ENCODE measurements around the gene TMIGD3. TPM values are rescaled to one million over a fixed set of nuclear protein-coding genes. Genes with fewer than 3 reads are reported as not detected.

The TMIGD3 gene
- total RNA-seq, 2 experiments from 2014 or later, result not detected

DNA sequence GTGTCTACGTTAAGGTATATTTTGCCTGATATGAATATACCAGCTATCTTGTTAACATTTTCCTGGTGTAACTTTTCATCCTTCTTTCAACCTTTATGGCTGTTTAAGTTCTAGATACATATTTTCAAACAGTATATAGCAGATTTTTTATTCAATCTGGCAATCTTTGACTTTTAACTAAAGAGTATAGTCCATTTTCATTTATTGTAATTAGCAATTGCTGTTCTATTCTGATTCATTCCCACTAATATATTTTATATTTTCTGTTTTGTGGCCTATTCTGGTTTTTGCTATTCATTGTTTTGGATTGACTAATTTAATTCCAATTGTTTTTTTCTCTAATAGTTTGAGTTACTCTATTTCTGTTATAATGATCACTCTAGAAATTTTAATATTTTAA lies 37.0 kb downstream of the TMIGD3 start:
- Histone ChIP-seq H3K27me3 (ENCODE audit: control insufficient read depth in 1 of 2, insufficient read depth in 2 of 2, low read length in 2 of 2) (no peaks in the 10 kb centered on the region), H3K9me3 (ENCODE audit: control insufficient read depth in 1 of 2, insufficient read depth in 1 of 2, low read length in 2 of 2) (no peaks in the 10 kb centered on the region), H3K4me3 (ENCODE audit: low read length) (no peak overlapping the region), H3K4me1 (ENCODE audit: insufficient read depth, low read length) (peaks cover 25% of the 10 kb centered on the region), H3K27ac (ENCODE audit: low read depth in 1 of 2, low read length in 2 of 2) (no peak overlapping the region), H3K36me3 (ENCODE audit: insufficient read depth, low read length) (peaks cover 27% of the 10 kb centered on the region)
- H3K4me3 Mint-ChIP-seq, result no peak overlapping the region
- DNase-seq, result no peak
- CTCF ChIA-PET, result no interaction called here
- no peaks in the 10 kb centered on the region for H3K27me3 Mint-ChIP-seq
- ATAC-seq (ENCODE audit: poor library complexity), result no peak
- peaks cover 45% of the 10 kb centered on the region for H3K36me3 Mint-ChIP-seq (ENCODE audit: low read depth)
- TF ChIP-seq, protein P1, sequence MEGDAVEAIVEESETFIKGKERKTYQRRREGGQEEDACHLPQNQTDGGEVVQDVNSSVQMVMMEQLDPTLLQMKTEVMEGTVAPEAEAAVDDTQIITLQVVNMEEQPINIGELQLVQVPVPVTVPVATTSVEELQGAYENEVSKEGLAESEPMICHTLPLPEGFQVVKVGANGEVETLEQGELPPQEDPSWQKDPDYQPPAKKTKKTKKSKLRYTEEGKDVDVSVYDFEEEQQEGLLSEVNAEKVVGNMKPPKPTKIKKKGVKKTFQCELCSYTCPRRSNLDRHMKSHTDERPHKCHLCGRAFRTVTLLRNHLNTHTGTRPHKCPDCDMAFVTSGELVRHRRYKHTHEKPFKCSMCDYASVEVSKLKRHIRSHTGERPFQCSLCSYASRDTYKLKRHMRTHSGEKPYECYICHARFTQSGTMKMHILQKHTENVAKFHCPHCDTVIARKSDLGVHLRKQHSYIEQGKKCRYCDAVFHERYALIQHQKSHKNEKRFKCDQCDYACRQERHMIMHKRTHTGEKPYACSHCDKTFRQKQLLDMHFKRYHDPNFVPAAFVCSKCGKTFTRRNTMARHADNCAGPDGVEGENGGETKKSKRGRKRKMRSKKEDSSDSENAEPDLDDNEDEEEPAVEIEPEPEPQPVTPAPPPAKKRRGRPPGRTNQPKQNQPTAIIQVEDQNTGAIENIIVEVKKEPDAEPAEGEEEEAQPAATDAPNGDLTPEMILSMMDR (IDR thresholded peaks at IDR 0.05), result no peak
- no peak overlapping the region for H3K27ac Mint-ChIP-seq
- H3K9me3 Mint-ChIP-seq, result no peaks in the 10 kb centered on the region
- peaks cover 23% of the 10 kb centered on the region for H3K4me1 Mint-ChIP-seq (ENCODE audit: low read depth)
- POLR2A ChIA-PET, result interaction anchor here (1.7 to 2.1 kb wide), 2 partner anchors 11 to 16 kb away, joined by 3 to 11 read pairs; no protein-coding TSS in a partner anchor
- intact Hi-C loops (cut with DNase I, micrococcal nuclease), result no loop called here

DNA sequence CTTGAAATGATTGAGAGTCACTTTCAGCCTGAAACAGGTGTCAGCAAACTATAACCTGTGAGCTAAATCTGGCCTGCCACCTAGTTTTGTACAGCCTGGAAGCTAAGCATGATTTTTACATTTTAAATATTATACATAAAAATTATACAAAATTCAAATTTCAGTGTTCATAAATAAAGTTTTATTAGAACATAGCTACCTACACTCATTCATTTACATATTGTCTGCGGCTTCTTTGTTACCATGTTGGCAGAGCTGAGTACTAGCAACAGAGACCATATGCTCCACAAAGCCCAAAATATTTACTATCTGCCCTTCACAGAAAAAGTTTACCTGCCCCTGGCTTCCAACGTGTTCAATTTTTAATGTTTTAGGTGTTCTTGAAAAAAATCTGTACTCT lies 37.7 kb downstream of the TMIGD3 start:
- Histone ChIP-seq H3K36me3 (ENCODE audit: insufficient read depth, low read length) (peaks cover 27% of the 10 kb centered on the region), H3K9me3 (ENCODE audit: control insufficient read depth in 1 of 2, insufficient read depth in 1 of 2, low read length in 2 of 2) (no peaks in the 10 kb centered on the region), H3K4me1 (ENCODE audit: insufficient read depth, low read length) (peaks cover 19% of the 10 kb centered on the region), H3K27me3 (ENCODE audit: control insufficient read depth in 1 of 2, insufficient read depth in 2 of 2, low read length in 2 of 2) (no peaks in the 10 kb centered on the region), H3K4me3 (ENCODE audit: low read length) (no peak overlapping the region), H3K27ac (ENCODE audit: low read depth in 1 of 2, low read length in 2 of 2) (no peak overlapping the region)
- Mint-ChIP-seq H3K4me1 (ENCODE audit: low read depth) (peaks cover 23% of the 10 kb centered on the region), H3K9me3 (no peaks in the 10 kb centered on the region), H3K36me3 (ENCODE audit: low read depth) (peaks cover 52% of the 10 kb centered on the region), H3K27ac (no peak overlapping the region), H3K4me3 (no peak overlapping the region), H3K27me3 (no peaks in the 10 kb centered on the region)
- TF ChIP-seq, protein P1 (IDR thresholded peaks at IDR 0.05), result no peak
- ChIA-PET POLR2A (interaction anchor here (0.7 to 2.4 kb wide), 5 partner anchors 12 to 237 kb away, joined by 3 to 11 read pairs (median 4); no protein-coding TSS in a partner anchor), CTCF (no interaction called here)
- intact Hi-C loops (cut with DNase I, micrococcal nuclease), result no loop called here
- no peak for ATAC-seq (ENCODE audit: poor library complexity)
- no peak for DNase-seq

DNA sequence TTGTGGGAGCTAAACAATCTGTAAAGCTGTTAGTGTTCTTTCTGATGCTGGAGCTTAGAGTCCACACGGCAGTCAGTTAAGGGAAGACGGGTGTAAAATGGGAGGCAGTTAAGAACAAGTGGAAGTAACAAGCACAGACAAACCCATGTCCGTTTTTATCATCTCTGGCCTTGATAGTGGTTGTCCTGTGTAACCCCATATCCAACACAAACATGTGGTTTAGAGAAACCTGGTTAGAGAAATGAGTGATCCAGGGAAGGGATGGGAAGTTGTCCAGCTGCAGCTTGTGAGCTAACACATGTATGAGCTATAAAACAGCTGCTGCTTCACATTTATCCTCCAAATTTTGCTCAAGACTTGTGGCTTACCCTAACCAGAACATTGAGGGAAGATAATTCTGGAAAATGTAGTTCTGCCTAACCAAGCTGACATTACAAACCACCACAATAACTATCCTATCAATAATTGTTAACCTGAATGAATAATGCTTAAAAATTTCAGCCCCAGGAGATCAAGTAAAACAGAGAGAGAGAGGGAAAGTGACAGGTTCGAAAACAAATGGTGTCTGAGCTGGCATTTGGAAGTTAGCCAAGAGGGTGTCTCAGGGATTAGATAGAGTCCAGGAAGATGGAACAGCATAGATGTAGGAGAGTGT lies 40.3 kb downstream of the TMIGD3 start:
- H3K27ac ChIP-seq (ENCODE audit: low read depth in 1 of 2, low read length in 2 of 2), result no peak overlapping the region
- no peaks in the 10 kb centered on the region for H3K9me3 Mint-ChIP-seq
- H3K4me1 Mint-ChIP-seq (ENCODE audit: low read depth), result peaks cover 23% of the 10 kb centered on the region
- no peak for DNase-seq
- POLR2A ChIA-PET, result interaction anchor here (2.3 to 2.4 kb wide), 2 partner anchors 14 to 45 kb away, joined by 7 to 8 read pairs; no protein-coding TSS in a partner anchor
- no peak overlapping the region for H3K4me3 ChIP-seq (ENCODE audit: low read length)
- H3K4me3 Mint-ChIP-seq, result no peak overlapping the region
- peak overlapping the region; percentile 18 for H3K27ac Mint-ChIP-seq
- TF ChIP-seq, protein P1 (IDR thresholded peaks at IDR 0.05), result no peak
- no peaks in the 10 kb centered on the region for H3K27me3 ChIP-seq (ENCODE audit: control insufficient read depth in 1 of 2, insufficient read depth in 2 of 2, low read length in 2 of 2)
- no peaks in the 10 kb centered on the region for H3K4me1 ChIP-seq (ENCODE audit: insufficient read depth, low read length)
- H3K36me3 ChIP-seq (ENCODE audit: insufficient read depth, low read length), result peaks cover 45% of the 10 kb centered on the region
- intact Hi-C loops (cut with DNase I, micrococcal nuclease), result no loop called here
- no peak for ATAC-seq (ENCODE audit: poor library complexity)
- H3K27me3 Mint-ChIP-seq, result no peaks in the 10 kb centered on the region
- peaks cover 76% of the 10 kb centered on the region for H3K36me3 Mint-ChIP-seq (ENCODE audit: low read depth)
- H3K9me3 ChIP-seq (ENCODE audit: control insufficient read depth in 1 of 2, insufficient read depth in 1 of 2, low read length in 2 of 2), result no peaks in the 10 kb centered on the region
- CTCF ChIA-PET, result interaction anchor here (1.4 kb wide), 1 partner anchor 45 kb away, joined by 3 read pairs; no protein-coding TSS in a partner anchor

Data from CD4-positive, alpha-beta T cell (primary cell).